DND-41 (cell line): ENCODE measurements around the gene IFRD2.
A peak's percentile ranks its signal among the peaks of the same experiment; 100 is the strongest.

Experiments
- ATAC-seq: fragments of 200-7000 bp; cut with Tn5 transposase; 3 replicates; pipeline ENCODE4 v1.9.1; 2021; ENCODE audit warnings: low read depth; ENCODE audit not compliant: insufficient read depth
- DNase-seq: peaks from one replicate; pipeline ENCODE4 v3.0.0-alpha.2; 2020
- H2AFZ ChIP-seq: 2 replicates; pipeline ENCODE4 v1.6.0; 2012; ENCODE audit warnings: low read depth, low read length
- H3K27ac ChIP-seq: 2 replicates; pipeline ENCODE4 v1.5.1; 2012; ENCODE audit warnings: low read length, inconsistent platforms
- H3K27me3 ChIP-seq: fragments of 200-600 bp; sonication (generic); 2 replicates; pipeline ENCODE4 v1.6.0; 2012; ENCODE audit warnings: low read length, mild to moderate bottlenecking, inconsistent platforms; ENCODE audit not compliant: insufficient read depth, poor library complexity
- H3K36me3 ChIP-seq: 2 replicates; pipeline ENCODE4 v1.5.1; 2012; ENCODE audit warnings: low read length, inconsistent platforms; ENCODE audit not compliant: insufficient read depth
- H3K4me1 ChIP-seq: 2 replicates; pipeline ENCODE4 v1.5.1; 2012; ENCODE audit warnings: mild to moderate bottlenecking, low read length; ENCODE audit not compliant: insufficient read depth
- H3K4me2 ChIP-seq: 2 replicates; pipeline ENCODE4 v1.6.0; 2012; ENCODE audit warnings: mild to moderate bottlenecking, moderate library complexity, low read length, inconsistent platforms; ENCODE audit not compliant: insufficient read depth
- H3K4me3 ChIP-seq, 2 experiments: fragments of 200-600 bp in 1 of 2; shearing (Covaris generic) in 1 of 2; 2 replicates each; pipeline ENCODE4 v1.5.1; 2012 to 2016; ENCODE audit warnings: inconsistent platforms in 2 of 2, low read length in 2 of 2, mild to moderate bottlenecking in 2 of 2, low read depth in 1 of 2, moderate library complexity in 1 of 2
- H3K79me2 ChIP-seq: 2 replicates; pipeline ENCODE4 v1.6.0; 2012; ENCODE audit warnings: low read length, inconsistent platforms; ENCODE audit not compliant: insufficient read depth
- H3K9ac ChIP-seq: 2 replicates; pipeline ENCODE4 v1.6.0; 2012; ENCODE audit warnings: low read depth, mild to moderate bottlenecking, inconsistent platforms, low read length, moderate library complexity
- H3K9me3 ChIP-seq: 2 replicates; pipeline ENCODE4 v1.5.1; 2012; ENCODE audit warnings: low read length, moderate library complexity, mild to moderate bottlenecking, inconsistent platforms; ENCODE audit not compliant: insufficient read depth, severe bottlenecking
- H4K20me1 ChIP-seq: 2 replicates; pipeline ENCODE4 v1.6.0; 2012; ENCODE audit warnings: low read length; ENCODE audit not compliant: insufficient read depth
- EZH2 ChIP-seq: IDR thresholded peaks from 3 replicates; pipeline ENCODE4 v1.6.1; 2012; ENCODE audit warnings: borderline replicate concordance, low read depth, mild to moderate bottlenecking, moderate library complexity, low read length, inconsistent platforms; ENCODE audit not compliant: severe bottlenecking
- TF ChIP-seq, protein P1 (sequence below): IDR thresholded peaks from 2 replicates; pipeline ENCODE4 v1.5.1; 2012; ENCODE audit warnings: borderline replicate concordance, low read length, moderate library complexity, mild to moderate bottlenecking; ENCODE audit not compliant: poor library complexity, severe bottlenecking; ENCODE audit errors: extremely low read depth

The IFRD2 gene, protein sequence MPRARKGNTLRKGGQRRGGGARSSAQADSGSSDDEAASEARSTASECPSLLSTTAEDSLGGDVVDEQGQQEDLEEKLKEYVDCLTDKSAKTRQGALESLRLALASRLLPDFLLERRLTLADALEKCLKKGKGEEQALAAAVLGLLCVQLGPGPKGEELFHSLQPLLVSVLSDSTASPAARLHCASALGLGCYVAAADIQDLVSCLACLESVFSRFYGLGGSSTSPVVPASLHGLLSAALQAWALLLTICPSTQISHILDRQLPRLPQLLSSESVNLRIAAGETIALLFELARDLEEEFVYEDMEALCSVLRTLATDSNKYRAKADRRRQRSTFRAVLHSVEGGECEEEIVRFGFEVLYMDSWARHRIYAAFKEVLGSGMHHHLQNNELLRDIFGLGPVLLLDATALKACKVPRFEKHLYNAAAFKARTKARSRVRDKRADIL

DNA sequence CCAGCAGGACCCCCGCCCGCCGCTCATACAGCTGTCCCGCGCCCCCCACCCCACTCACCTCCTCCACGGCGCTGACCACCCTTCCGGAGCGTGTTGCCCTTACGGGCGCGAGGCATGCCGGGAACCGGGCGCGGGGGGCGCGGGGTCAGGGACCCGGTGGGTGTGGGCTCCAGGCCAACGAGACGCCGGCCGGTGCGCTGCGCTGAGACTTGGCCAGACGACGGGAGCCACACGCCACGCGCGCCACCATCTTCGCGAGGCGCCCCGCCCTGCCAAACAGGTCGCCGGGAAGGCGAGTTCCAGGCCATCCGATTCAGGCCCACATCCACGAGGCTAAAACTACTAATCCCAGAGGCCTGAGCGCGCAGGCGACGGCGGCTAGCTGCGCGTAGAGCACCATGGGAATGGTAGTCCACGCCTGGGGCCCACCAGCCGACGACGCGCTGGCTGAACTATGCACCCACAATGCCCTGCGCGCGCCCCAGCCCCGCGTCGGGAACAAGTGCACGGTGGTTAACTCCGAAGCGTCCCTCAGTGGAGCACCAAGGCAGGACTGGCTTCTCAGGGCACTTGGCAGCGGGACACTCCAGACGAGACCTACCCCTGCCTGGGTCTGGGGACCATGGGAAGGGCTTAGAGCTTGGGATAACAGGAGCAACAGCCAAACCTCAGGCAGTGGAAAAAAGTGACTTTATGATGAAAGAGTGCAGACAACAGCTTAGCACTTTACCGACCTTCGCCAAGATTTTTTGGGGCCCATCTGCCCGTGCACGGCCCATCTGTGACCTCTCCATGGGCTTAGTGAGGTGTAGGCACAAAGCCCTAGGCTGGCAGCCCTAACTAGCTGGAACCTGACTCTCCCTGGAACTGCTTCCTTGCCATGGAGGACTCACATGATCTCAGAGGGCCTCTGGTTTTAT, at the start of gene IFRD2:
Gene IFRD2 (minus strand): TSS at position 271 of the 920 bp plus-strand sequence. CDS start 155 bp downstream, at position 116.
- peaks cover 33% of the 10 kb centered on the region for H3K4me1 ChIP-seq
- H2AFZ ChIP-seq: peak within 1 kb of the TSS; percentile 97
- peaks cover 19% of the 10 kb centered on the region; the same call in 1 of the 2 replicates for H4K20me1 ChIP-seq
- no peaks in the 10 kb centered on the region for H3K9me3 ChIP-seq
- ATAC-seq (peak; percentile 97), DNase-seq (peak; percentile 98)
- peak within 1 kb of the TSS; percentile 77 to 98; a peak in 3 of 4 replicates for H3K4me3 ChIP-seq
- peak within 1 kb of the TSS; percentile 85 for H3K27ac ChIP-seq
- peaks cover 28% of the 10 kb centered on the region for H3K79me2 ChIP-seq
- peak within 1 kb of the TSS; percentile 86 for H3K9ac ChIP-seq
- no peak for TF ChIP-seq EZH2
- TF ChIP-seq, protein P1, sequence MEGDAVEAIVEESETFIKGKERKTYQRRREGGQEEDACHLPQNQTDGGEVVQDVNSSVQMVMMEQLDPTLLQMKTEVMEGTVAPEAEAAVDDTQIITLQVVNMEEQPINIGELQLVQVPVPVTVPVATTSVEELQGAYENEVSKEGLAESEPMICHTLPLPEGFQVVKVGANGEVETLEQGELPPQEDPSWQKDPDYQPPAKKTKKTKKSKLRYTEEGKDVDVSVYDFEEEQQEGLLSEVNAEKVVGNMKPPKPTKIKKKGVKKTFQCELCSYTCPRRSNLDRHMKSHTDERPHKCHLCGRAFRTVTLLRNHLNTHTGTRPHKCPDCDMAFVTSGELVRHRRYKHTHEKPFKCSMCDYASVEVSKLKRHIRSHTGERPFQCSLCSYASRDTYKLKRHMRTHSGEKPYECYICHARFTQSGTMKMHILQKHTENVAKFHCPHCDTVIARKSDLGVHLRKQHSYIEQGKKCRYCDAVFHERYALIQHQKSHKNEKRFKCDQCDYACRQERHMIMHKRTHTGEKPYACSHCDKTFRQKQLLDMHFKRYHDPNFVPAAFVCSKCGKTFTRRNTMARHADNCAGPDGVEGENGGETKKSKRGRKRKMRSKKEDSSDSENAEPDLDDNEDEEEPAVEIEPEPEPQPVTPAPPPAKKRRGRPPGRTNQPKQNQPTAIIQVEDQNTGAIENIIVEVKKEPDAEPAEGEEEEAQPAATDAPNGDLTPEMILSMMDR: peak; percentile 35
- peak within 1 kb of the TSS; percentile 95 for H3K4me2 ChIP-seq
- no peaks in the 10 kb centered on the region for H3K27me3 ChIP-seq
- H3K36me3 ChIP-seq: peaks cover 38% of the 10 kb centered on the region

DNA sequence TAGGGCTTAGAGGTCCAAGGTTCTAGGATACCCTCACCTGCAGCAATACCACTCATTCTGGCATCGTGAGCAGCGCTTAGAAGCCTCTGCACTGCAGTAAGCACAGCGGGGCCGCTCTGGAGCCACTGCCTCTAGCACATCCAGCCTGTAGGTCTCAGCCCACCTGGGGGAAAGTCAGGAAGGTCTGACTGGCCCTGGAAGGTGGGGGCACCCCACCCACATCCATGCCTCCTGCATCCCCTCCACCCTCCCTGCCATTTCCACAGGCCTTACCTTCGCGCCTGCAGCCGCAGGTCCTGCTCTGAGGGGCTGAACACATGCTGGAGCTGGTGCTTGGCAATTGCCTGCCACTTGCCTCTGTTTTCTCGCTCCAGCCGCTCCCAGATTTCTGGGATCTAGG, 49.3 kb upstream of the IFRD2 start:
- Histone ChIP-seq H3K9ac (no peak overlapping the region), H3K79me2 (peaks cover 23% of the 10 kb centered on the region), H2AFZ (no peak overlapping the region), H3K9me3 (no peaks in the 10 kb centered on the region), H3K4me2 (no peak overlapping the region), H3K36me3 (peaks cover 4% of the 10 kb centered on the region; the same call in 1 of the 2 replicates), H3K4me3 (no peak overlapping the region), H3K27ac (no peak overlapping the region), H3K4me1 (peaks cover 28% of the 10 kb centered on the region), H4K20me1 (peaks cover 2% of the 10 kb centered on the region), H3K27me3 (peaks cover 4% of the 10 kb centered on the region)
- ATAC-seq: no peak
- TF ChIP-seq, protein P1: no peak
- no peak for TF ChIP-seq EZH2
- no peak for DNase-seq

DNA sequence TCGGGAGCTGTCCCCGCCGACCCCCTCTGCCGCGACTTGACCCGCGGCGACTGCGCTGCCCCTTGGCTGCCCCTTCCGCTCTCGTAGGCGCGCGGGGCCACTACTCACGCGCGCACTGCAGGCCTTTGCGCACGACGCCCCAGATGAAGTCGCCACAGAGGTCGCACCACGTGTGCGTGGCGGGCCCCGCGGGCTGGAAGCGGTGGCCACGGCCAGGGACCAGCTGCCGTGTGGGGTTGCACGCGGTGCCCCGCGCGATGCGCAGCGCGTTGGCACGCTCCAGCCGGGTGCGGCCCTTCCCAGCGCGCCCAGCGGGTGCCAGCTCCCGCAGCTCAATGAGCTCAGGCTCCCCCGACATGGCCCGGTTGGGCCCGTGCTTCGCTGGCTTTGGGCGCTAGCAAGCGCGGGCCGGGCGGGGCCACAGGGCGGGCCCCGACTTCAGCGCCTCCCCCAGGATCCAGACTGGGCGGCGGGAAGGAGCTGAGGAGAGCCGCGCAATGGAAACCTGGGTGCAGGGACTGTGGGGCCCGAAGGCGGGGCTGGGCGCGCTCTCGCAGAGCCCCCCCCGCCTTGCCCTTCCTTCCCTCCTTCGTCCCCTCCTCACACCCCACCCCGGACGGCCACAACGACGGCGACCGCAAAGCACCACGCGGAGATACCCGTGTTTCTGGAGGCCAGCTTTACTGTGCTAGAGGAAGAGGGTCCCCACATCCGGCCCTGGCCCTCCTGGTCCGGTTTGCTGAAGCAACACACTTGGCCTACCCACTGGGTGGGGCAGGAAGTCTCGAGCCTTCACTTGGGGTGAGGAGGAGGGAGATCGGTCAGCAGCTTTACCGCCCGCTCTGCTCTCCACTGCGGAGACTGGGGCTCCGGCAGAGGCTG, 48.5 kb upstream of the IFRD2 start, which contains the start of gene RASSF1:
Gene RASSF1 (minus strand): TSS at position 389 of the 882 bp plus-strand sequence. CDS start 31 bp downstream, at position 358.
- DNase-seq (peak; percentile 51), ATAC-seq (0 out of 3 replicates have a peak, but pooled peaks have one; percentile 6)
- H3K27me3 ChIP-seq: peaks cover 4% of the 10 kb centered on the region
- peak within 1 kb of the TSS in 1 of 2 experiments; percentile 49; a peak in 2 of 4 replicates for H3K4me3 ChIP-seq
- peaks cover 11% of the 10 kb centered on the region for H4K20me1 ChIP-seq
- H3K79me2 ChIP-seq: peaks cover 32% of the 10 kb centered on the region
- H3K27ac ChIP-seq: no peak within 1 kb of the TSS
- peak within 1 kb of the TSS; percentile 46 for H3K9ac ChIP-seq
- TF ChIP-seq, protein P1: no peak
- peak; percentile 53 for TF ChIP-seq EZH2
- no peaks in the 10 kb centered on the region for H3K9me3 ChIP-seq
- H3K36me3 ChIP-seq: peaks cover 11% of the 10 kb centered on the region; the same call in 1 of the 2 replicates
- H2AFZ ChIP-seq: peak within 1 kb of the TSS; percentile 36; the same call in 1 of the 2 replicates
- peaks cover 36% of the 10 kb centered on the region for H3K4me1 ChIP-seq
- peak within 1 kb of the TSS; percentile 57 for H3K4me2 ChIP-seq
